MCF 10A (cell line): Measurements from ENCODE around the gene PICALM. TPM values are rescaled to one million over a fixed set of nuclear protein-coding genes. Genes with fewer than 3 reads are reported as not detected.
"Not testable (repeated sequence)": the region's sequence is repeated elsewhere in the genome, so short reads cannot be mapped to it uniquely, and the experiment has no call there.

ENCODE experiments used
- BruUV-seq: library from RNA; stranded (reverse); fragments of 400-500 nt; replicated peaks from 2 replicates; lab custom pipeline; 2021; lab: Mats Ljungman, UMichigan
- CTCF ChIA-PET: fragments of 300-600 bp; sonication (Branson Sonifier 250); formaldehyde crosslinking; extraction: SDS; loops from one replicate; lab custom pipeline; 2021; ENCODE audit warnings: antibody characterized with exemption, inconsistent platforms; lab: Yijun Ruan, JAX
- POLR2A ChIA-PET: fragments of 300-600, 350-650 bp; sonication (Branson Sonifier 250); formaldehyde crosslinking; extraction: SDS; loops from one replicate; lab custom pipeline; 2020; ENCODE audit warnings: antibody characterized with exemption, inconsistent platforms; lab: Yijun Ruan, JAX
- DNase-seq: peaks from one replicate; pipeline ENCODE4 v3.0.0-alpha.2; 2018; ENCODE audit not compliant: unreplicated experiment
- H3K27ac Mint-ChIP-seq: one replicate; pipeline ENCODE4 v1.8.0; 2022; ENCODE audit warnings: mild to moderate bottlenecking, low read depth, mixed read lengths; ENCODE audit not compliant: unreplicated experiment
- H3K27me3 Mint-ChIP-seq: one replicate; pipeline ENCODE4 v1.8.0; 2022; ENCODE audit warnings: mixed read lengths; ENCODE audit not compliant: insufficient read depth, unreplicated experiment
- H3K36me3 Mint-ChIP-seq: one replicate; pipeline ENCODE4 v1.8.0; 2022; ENCODE audit warnings: mild to moderate bottlenecking, moderate library complexity, mixed read lengths; ENCODE audit not compliant: insufficient read depth, unreplicated experiment
- H3K4me1 Mint-ChIP-seq: one replicate; pipeline ENCODE4 v1.8.0; 2022; ENCODE audit warnings: mixed read lengths; ENCODE audit not compliant: insufficient read depth, unreplicated experiment
- H3K4me3 Mint-ChIP-seq: one replicate; pipeline ENCODE4 v1.8.0; 2022; ENCODE audit warnings: mild to moderate bottlenecking, moderate library complexity, mixed read lengths; ENCODE audit not compliant: unreplicated experiment
- H3K9me3 Mint-ChIP-seq: one replicate; pipeline ENCODE4 v1.8.0; 2022; ENCODE audit warnings: mixed read lengths; ENCODE audit not compliant: unreplicated experiment
- CTCF ChIP-seq: fragments of 200-600 bp; IDR thresholded peaks from one replicate; pipeline ENCODE4 v1.8.0; 2022; ENCODE audit warnings: antibody characterized with exemption, mild to moderate bottlenecking; ENCODE audit not compliant: unreplicated experiment
- intact Hi-C: fragments of 100-400 bp; cut with micrococcal nuclease; formaldehyde crosslinking; loops from 2 replicates; pipeline ENCODE4 v1.14.1; 2022
- total RNA-seq: library from RNA; stranded (reverse); gene quantifications from 2 replicates; pipeline ENCODE4 v1.2.3, GENCODE V29; 2022

Gene PICALM
- total RNA-seq, 1 experiment from 2014 or later = 137 TPM

DNA sequence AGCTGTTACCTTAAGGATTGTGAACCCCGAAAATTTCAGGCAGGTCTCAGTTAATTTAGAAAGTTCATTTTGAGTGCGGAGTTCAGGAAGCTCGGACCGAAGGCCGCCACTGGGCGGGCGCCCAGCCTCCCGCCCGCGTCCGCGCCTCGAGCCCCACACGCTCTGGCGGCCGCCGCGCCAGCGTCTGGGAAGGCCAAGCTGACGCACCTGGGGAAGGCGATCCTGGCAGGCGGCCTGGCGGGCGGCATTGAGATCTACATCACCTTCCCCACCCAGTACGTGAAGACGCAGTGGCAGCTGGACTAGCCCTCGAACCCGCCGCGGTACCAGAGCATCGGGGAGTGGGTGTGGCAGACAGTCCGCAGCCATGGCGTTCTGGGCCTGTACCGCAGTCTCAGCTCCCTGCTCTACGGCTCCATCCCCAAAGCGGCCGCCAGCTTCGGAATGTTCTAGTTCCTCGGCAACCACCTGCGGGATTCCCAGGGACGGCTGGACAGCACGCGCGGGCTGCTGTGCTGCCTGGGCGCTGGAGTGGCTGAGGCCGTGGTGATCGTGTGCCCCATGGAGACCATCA, 134.2 kb downstream of the PICALM start:
- Mint-ChIP-seq H3K9me3 (no peaks in the 10 kb centered on the region), H3K36me3 (no peaks in the 10 kb centered on the region), H3K27ac (no peak overlapping the region), H3K4me3 (no peak overlapping the region), H3K4me1 (no peaks in the 10 kb centered on the region), H3K27me3 (peaks cover 11% of the 10 kb centered on the region)
- no TSS peak for BruUV-seq
- intact Hi-C loops = no loop called here
- POLR2A ChIA-PET = no interaction called here
- TF ChIP-seq CTCF = no peak
- CTCF ChIA-PET = no interaction called here
- DNase-seq = no peak

GRCh38 chr11:85930879-85931366, 138.0 kb downstream of the PICALM start:
- no peak overlapping the region for H3K4me3 Mint-ChIP-seq
- H3K27ac Mint-ChIP-seq = no peak overlapping the region
- H3K36me3 Mint-ChIP-seq = no peaks in the 10 kb centered on the region
- CTCF ChIA-PET = no interaction called here
- no peak for DNase-seq
- H3K4me1 Mint-ChIP-seq = no peaks in the 10 kb centered on the region
- POLR2A ChIA-PET = no interaction called here
- intact Hi-C loops = no loop called here
- no peaks in the 10 kb centered on the region for H3K9me3 Mint-ChIP-seq
- BruUV-seq = no TSS peak
- H3K27me3 Mint-ChIP-seq = peaks cover 35% of the 10 kb centered on the region
- no peak for TF ChIP-seq CTCF

- H3K9me3 Mint-ChIP-seq, H3K4me3 Mint-ChIP-seq, intact Hi-C loops, DNase-seq, POLR2A ChIA-PET, BruUV-seq, H3K27ac Mint-ChIP-seq, H3K4me1 Mint-ChIP-seq, H3K36me3 Mint-ChIP-seq: not testable (repeated sequence)
- CTCF ChIA-PET = interaction anchor here (0.6 kb wide), 1 partner anchor 28 kb away, joined by 7 read pairs; no protein-coding TSS in a partner anchor
- peaks cover 60% of the 10 kb centered on the region for H3K27me3 Mint-ChIP-seq
Observed at GRCh38 chr11:85926653-85927214, 142.2 kb downstream of the PICALM start.

GRCh38 chr11:85923455-85923854, 145.4 kb downstream of the PICALM start:
- intact Hi-C loops = no loop called here
- no TSS peak for BruUV-seq
- H3K4me1 Mint-ChIP-seq = no peaks in the 10 kb centered on the region
- H3K27me3 Mint-ChIP-seq = peaks cover 61% of the 10 kb centered on the region
- H3K36me3 Mint-ChIP-seq = no peaks in the 10 kb centered on the region
- no peaks in the 10 kb centered on the region for H3K9me3 Mint-ChIP-seq
- ChIA-PET POLR2A (no interaction called here), CTCF (interaction anchor here (0.6 kb wide), 1 partner anchor 333 kb away, joined by 3 read pairs; no protein-coding TSS in a partner anchor)
- no peak overlapping the region for H3K4me3 Mint-ChIP-seq
- no peak overlapping the region for H3K27ac Mint-ChIP-seq
- DNase-seq = no peak
- TF ChIP-seq CTCF = no peak
